MCF 10A (cell line): ENCODE measurements around the gene CTDSP2. TPM values are rescaled to one million over a fixed set of nuclear protein-coding genes. Genes with fewer than 3 reads are reported as not detected.
A peak's percentile ranks its signal among the peaks of the same experiment; 100 is the strongest.

Experiments
- BruUV-seq: library from RNA; stranded (reverse); fragments of 400-500 nt; replicated peaks from 2 replicates; lab custom pipeline; 2021; lab: Mats Ljungman, UMichigan
- CTCF ChIA-PET: fragments of 300-600 bp; sonication (Branson Sonifier 250); formaldehyde crosslinking; extraction: SDS; loops from one replicate; lab custom pipeline; 2021; ENCODE audit warnings: antibody characterized with exemption, inconsistent platforms; lab: Yijun Ruan, JAX
- POLR2A ChIA-PET: fragments of 300-600, 350-650 bp; sonication (Branson Sonifier 250); formaldehyde crosslinking; extraction: SDS; loops from one replicate; lab custom pipeline; 2020; ENCODE audit warnings: antibody characterized with exemption, inconsistent platforms; lab: Yijun Ruan, JAX
- DNase-seq: peaks from one replicate; pipeline ENCODE4 v3.0.0-alpha.2; 2018; ENCODE audit not compliant: unreplicated experiment
- H3K27ac Mint-ChIP-seq: one replicate; pipeline ENCODE4 v1.8.0; 2022; ENCODE audit warnings: mild to moderate bottlenecking, low read depth, mixed read lengths; ENCODE audit not compliant: unreplicated experiment
- H3K27me3 Mint-ChIP-seq: one replicate; pipeline ENCODE4 v1.8.0; 2022; ENCODE audit warnings: mixed read lengths; ENCODE audit not compliant: insufficient read depth, unreplicated experiment
- H3K36me3 Mint-ChIP-seq: one replicate; pipeline ENCODE4 v1.8.0; 2022; ENCODE audit warnings: mild to moderate bottlenecking, moderate library complexity, mixed read lengths; ENCODE audit not compliant: insufficient read depth, unreplicated experiment
- H3K4me1 Mint-ChIP-seq: one replicate; pipeline ENCODE4 v1.8.0; 2022; ENCODE audit warnings: mixed read lengths; ENCODE audit not compliant: insufficient read depth, unreplicated experiment
- H3K4me3 Mint-ChIP-seq: one replicate; pipeline ENCODE4 v1.8.0; 2022; ENCODE audit warnings: mild to moderate bottlenecking, moderate library complexity, mixed read lengths; ENCODE audit not compliant: unreplicated experiment
- H3K9me3 Mint-ChIP-seq: one replicate; pipeline ENCODE4 v1.8.0; 2022; ENCODE audit warnings: mixed read lengths; ENCODE audit not compliant: unreplicated experiment
- CTCF ChIP-seq: fragments of 200-600 bp; IDR thresholded peaks from one replicate; pipeline ENCODE4 v1.8.0; 2022; ENCODE audit warnings: antibody characterized with exemption, mild to moderate bottlenecking; ENCODE audit not compliant: unreplicated experiment
- intact Hi-C: fragments of 100-400 bp; cut with micrococcal nuclease; formaldehyde crosslinking; loops from 2 replicates; pipeline ENCODE4 v1.14.1; 2022
- microRNA-seq: library from miRNA; unstranded; fragments of <30 nt; microRNA quantifications from one replicate; pipeline ENCODE4 v1.2.0, GENCODE V29; 2022
- total RNA-seq: library from RNA; stranded (reverse); gene quantifications from 2 replicates; pipeline ENCODE4 v1.2.3, GENCODE V29; 2022

Gene CTDSP2
- total RNA-seq, 1 experiment from 2014 or later, result 73.4 TPM

GRCh38 chr12:57770734-57771133 is 75.8 kb downstream of the CTDSP2 start:
- H3K9me3 Mint-ChIP-seq, result no peaks in the 10 kb centered on the region
- peak overlapping the region; percentile 100 for H3K27ac Mint-ChIP-seq
- peak overlapping the region; percentile 99 for H3K4me3 Mint-ChIP-seq
- ChIA-PET POLR2A (interaction anchor here (0.6 kb wide), 1 partner anchor 77 kb away, joined by 4 read pairs; the partner anchor contains the start of gene OS9), CTCF (interaction anchor here (0.5 to 1.3 kb wide), 4 partner anchors 8 to 308 kb away, joined by 3 to 4 read pairs (median 3); partner anchors contain the start of gene B4GALNT1)
- TF ChIP-seq CTCF, result no peak
- no peaks in the 10 kb centered on the region for H3K27me3 Mint-ChIP-seq
- no peak for DNase-seq
- H3K4me1 Mint-ChIP-seq, result peaks cover 35% of the 10 kb centered on the region
- BruUV-seq, result no TSS peak
- peaks cover 11% of the 10 kb centered on the region for H3K36me3 Mint-ChIP-seq
- intact Hi-C loops, result no loop called here

Small RNAs within 50 kb of the gene (microRNA-seq; reads per million reads assigned to microRNA genes)
- gene MIR26A2, result 317 reads per million, percentile 79 among the genes with 10 or more reads in this experiment

Other genes with a start within 250 kb of the CTDSP2 start
- gene DTX3, start 241.9 kb downstream of the CTDSP2 start, total RNA-seq, result 1.7 and 2.0 TPM in 2 replicates
- 0.37 and 0.83 TPM in 2 replicates for gene ARHGEF25, start 235.3 kb downstream of the CTDSP2 start, total RNA-seq
- gene B4GALNT1, start 213.5 kb downstream of the CTDSP2 start, total RNA-seq, result 0.29 and 0.40 TPM in 2 replicates
- gene OS9, start 152.6 kb downstream of the CTDSP2 start, total RNA-seq, result 125 and 173 TPM in 2 replicates
- 0.19 TPM in 1 of 2 replicates, not detected in the other for gene AGAP2, start 108.0 kb downstream of the CTDSP2 start, total RNA-seq
- 24.8 and 30.9 TPM in 2 replicates for gene TSPAN31, start 101.7 kb downstream of the CTDSP2 start, total RNA-seq
- gene CDK4, start 94.4 kb downstream of the CTDSP2 start, total RNA-seq, result 117 and 123 TPM in 2 replicates
- gene MARCHF9, start 91.6 kb downstream of the CTDSP2 start, total RNA-seq, result 8.7 and 12.5 TPM in 2 replicates
- gene CYP27B1, start 79.7 kb downstream of the CTDSP2 start, total RNA-seq, result 12.6 and 27.5 TPM in 2 replicates
- 26.2 and 40.6 TPM in 2 replicates for gene METTL1, start 74.6 kb downstream of the CTDSP2 start, total RNA-seq
- 7.6 and 8.1 TPM in 2 replicates for gene EEF1AKMT3, start 74.1 kb downstream of the CTDSP2 start, total RNA-seq
- 28.4 and 32.6 TPM in 2 replicates for gene TSFM, start 63.9 kb downstream of the CTDSP2 start, total RNA-seq
- gene AVIL, start 28.0 kb downstream of the CTDSP2 start, total RNA-seq, result 1.7 and 1.9 TPM in 2 replicates
- 1.9 and 3.0 TPM in 2 replicates for gene ATP23, start 94.8 kb upstream of the CTDSP2 start, total RNA-seq